NK-92 (cell line): Measurements from ENCODE around the gene PAPSS1.

Source experiments
- DNase-seq: peaks from one replicate; lab custom pipeline; 2025; ENCODE audit not compliant: unreplicated experiment; lab: John Stamatoyannopoulos, UW

PAPSS1 gene

GRCh38 chr4:107630185-107630705 lies 89.8 kb downstream of the PAPSS1 start:
- DNase-seq, result no peak

- no peak for DNase-seq
These were observed 90.7 kb downstream of the PAPSS1 start for GRCh38 chr4:107629318-107629717.

GRCh38 chr4:107625391-107625902 lies 94.6 kb downstream of the PAPSS1 start:
- no peak for DNase-seq

GRCh38 chr4:107624024-107624423 lies 96.0 kb downstream of the PAPSS1 start:
- DNase-seq, result no peak

DNA sequence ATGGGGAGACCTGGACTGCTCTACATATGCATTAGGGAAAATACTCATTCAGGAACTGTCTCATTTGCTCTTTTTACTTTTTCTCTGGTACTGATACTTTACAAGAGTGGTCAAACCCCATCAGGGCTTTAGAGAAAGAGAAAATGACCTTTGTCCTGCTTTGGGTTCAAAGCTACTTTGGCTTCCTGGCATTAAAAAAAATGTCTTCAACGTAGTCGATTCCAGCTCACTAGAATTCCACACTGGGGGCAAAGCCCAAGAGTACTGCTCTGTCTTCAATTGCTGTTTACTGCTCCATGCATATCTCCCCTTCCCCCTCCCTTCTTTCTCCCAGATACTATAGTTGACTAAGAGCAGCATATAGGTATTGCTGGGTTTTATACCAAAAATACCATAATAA lies 98.0 kb downstream of the PAPSS1 start:
- DNase-seq, result no peak

GRCh38 chr4:107619731-107620130 lies 100.3 kb downstream of the PAPSS1 start:
- DNase-seq, result no peak

- no peak for DNase-seq
These were observed 101.0 kb downstream of the PAPSS1 start for GRCh38 chr4:107619066-107619465.

GRCh38 chr4:107618656-107619055 lies 101.4 kb downstream of the PAPSS1 start:
- no peak for DNase-seq

GRCh38 chr4:107616838-107617389 lies 103.1 kb downstream of the PAPSS1 start:
- DNase-seq, result no peak

DNA sequence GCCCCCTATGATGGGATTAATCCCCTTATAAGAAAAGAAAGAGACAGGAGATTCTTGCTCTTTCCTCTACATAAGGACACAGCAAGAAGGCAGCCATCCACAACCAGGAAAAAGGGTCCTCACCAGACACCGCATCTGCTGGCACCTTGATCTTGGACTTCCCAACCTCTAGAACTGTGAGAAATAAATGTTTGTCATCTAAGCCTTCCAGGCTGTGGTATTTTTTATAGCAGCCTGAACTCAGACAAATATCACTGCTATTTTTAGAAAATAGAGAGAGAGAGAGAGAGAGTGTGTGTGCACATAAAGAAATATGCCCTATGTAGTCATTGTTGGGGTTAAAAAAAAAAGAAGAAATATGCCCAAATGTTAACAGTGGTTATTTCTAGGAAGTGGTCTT lies 104.2 kb downstream of the PAPSS1 start:
- no peak for DNase-seq

- no peak for DNase-seq
These were observed 116.6 kb downstream of the PAPSS1 start for GRCh38 chr4:107603430-107603829.

- DNase-seq, result no peak
These were observed 119.1 kb downstream of the PAPSS1 start for GRCh38 chr4:107600983-107601382.

- no peak for DNase-seq
These were observed 119.6 kb downstream of the PAPSS1 start for GRCh38 chr4:107600436-107600835.

- DNase-seq, result no peak
These were observed 120.2 kb downstream of the PAPSS1 start for GRCh38 chr4:107599841-107600240.

DNA sequence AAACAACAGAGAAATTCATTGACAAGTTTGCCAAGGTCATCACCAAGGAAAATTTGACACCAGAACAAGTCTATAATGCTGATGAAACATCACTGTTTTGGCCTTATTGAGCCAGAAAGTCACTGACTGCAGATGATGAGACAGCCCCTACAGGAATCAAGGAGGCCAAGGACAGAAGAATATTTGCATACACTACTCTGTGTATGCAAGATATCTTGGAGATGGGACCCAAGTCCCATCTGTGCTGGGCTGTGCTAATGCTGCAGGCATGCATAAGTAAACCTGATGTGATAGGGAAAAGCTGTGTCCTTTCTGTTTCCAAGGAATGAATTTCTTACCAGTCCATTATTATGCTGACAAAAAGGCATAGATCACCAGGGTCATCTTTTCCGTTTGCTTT lies 126.8 kb downstream of the PAPSS1 start:
- DNase-seq, result no peak

- DNase-seq, result no peak
These were observed 127.5 kb downstream of the PAPSS1 start for GRCh38 chr4:107592519-107592918.

- DNase-seq, result no peak
These were observed 130.8 kb downstream of the PAPSS1 start for GRCh38 chr4:107589269-107589668.

DNA sequence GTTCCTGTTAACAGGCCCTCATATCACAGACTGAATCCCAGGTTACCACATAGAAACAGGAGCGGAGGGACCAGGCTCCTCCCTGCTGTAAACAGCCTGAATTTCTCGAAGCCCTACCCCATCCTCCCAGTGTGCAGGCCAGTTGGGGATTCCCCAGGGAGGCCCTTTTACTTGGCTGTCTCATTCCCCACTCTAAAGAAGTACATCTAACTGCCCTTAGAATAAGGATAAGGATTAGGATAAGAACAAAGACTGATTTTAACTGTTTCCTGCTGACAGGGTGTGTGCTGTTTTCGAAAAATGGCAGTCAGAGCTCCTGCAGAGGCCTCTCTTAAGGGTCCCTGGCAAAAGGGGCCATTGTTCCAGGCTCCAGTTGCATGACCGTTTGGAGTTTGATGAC lies 133.7 kb downstream of the PAPSS1 start:
- no peak for DNase-seq

GRCh38 chr4:107579099-107579498 lies 140.9 kb downstream of the PAPSS1 start:
- no peak for DNase-seq

GRCh38 chr4:107578321-107578720 lies 141.7 kb downstream of the PAPSS1 start:
- no peak for DNase-seq

DNA sequence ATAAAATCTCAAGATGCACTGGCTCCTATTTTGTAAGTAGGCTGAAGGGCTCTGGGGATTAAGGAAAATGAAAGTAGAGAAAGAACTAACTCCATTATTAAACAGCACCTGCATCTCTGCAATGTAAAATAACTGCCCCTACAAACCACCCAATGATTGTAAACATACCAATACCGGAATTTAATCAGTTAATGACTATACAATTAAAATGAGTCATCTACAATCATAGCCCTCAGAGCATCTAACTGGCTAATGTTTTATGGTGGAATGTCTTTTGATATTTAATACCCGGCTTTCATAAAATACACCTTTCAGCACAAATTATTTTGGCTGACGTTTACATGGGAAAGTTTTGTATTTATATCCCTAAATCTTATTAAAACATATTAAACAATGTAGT lies 142.3 kb downstream of the PAPSS1 start:
- DNase-seq, result no peak

DNA sequence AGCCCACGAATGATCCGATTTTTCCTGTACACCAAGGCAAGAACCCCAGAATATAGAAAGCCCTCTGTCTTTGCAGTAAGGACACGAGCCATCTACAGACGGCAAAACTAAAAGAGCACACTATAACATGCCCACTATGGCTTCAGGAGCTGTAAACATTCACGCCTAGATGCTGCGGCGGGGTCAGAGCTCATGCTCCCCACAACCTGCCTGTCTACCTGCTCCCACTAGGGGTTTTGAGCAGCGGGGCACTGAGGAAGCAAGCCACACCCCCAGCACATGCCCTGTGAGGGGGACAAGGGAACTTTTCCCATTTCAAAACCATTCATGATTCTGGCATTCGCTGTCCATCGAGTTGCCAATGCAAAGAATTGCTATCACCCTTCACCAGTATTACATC lies 144.8 kb downstream of the PAPSS1 start:
- no peak for DNase-seq

DNA sequence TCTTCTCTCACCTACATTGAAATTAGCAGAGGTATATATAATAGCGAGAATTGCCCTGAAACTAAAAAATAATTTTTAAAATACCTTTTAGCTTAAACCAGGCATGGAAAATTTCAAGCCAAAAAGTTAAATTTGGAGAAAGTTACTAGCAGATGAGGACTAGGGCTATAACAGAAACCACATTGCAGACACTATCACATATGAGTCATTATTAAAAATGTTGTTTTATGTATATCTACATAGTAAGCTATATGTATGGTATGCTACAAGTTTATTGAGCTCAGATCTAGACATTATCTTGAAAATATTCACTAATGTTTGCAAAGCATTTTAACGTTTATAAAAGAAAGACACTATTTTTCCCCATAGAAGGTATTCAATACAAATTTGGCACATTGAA lies 147.8 kb downstream of the PAPSS1 start:
- DNase-seq, result no peak
